ENCODE data around the gene CDKAL1.

The CDKAL1 gene

DNA sequence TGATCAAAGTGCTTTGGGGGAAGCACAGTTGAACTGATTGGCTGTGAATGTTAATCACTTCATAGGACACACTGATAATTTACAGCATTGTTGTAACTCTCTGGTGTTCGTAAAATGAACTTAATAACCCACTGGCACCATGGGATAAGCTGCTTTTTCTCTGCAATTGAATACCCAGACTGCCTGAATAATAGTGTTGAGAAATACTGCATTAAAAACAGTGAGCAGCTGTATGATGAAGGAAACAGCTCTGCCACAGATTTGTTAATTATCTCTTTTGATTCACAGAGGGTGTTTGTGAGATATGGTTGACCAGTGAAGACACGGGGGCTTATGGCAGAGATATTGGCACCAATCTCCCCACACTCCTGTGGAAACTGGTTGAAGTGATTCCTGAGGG is 420.9 kb downstream of the CDKAL1 start:
- Histone ChIP-seq H3K27ac (replicated peaks; ENCODE audit: low read length) (no peak overlapping the region), H3K27me3 (ENCODE audit: control insufficient read depth in 3 of 3, insufficient read depth in 3 of 3, low read depth in 1 of 3, low read length in 3 of 3) (no peaks in the 10 kb centered on the region), H3K4me2 (ENCODE audit: insufficient read depth, low read length, poor library complexity, severe bottlenecking) (no peak overlapping the region), H4K91ac (ENCODE audit: low read depth, low read length, poor library complexity) (no peak overlapping the region), H3K23ac (ENCODE audit: low read depth, low read length, poor library complexity) (no peak overlapping the region), H3K9ac (ENCODE audit: low read depth, low read length, poor library complexity) (no peak overlapping the region), H3K4me3 (ENCODE audit: low read length in 2 of 2) (no peak overlapping the region), H3K9me3 (replicated peaks in 1 of 2; ENCODE audit: control insufficient read depth in 2 of 2, insufficient read depth in 1 of 2, low read depth in 1 of 2, low read length in 2 of 2) (no peaks in the 10 kb centered on the region), H2BK15ac (ENCODE audit: low read length) (no peak overlapping the region), H2AFZ (ENCODE audit: low read length) (no peak overlapping the region), H3K18ac (ENCODE audit: low read length) (no peak overlapping the region), H2BK12ac (ENCODE audit: low read length) (no peak overlapping the region), H3K4ac (ENCODE audit: low read length) (no peak overlapping the region), H2BK5ac (ENCODE audit: low read length) (no peak overlapping the region), H3K79me1 (ENCODE audit: low read depth, low read length) (no peaks in the 10 kb centered on the region), H2BK120ac (ENCODE audit: low read depth, low read length) (no peak overlapping the region), H3K14ac (ENCODE audit: low read length) (no peak overlapping the region), H3K4me1 (ENCODE audit: control insufficient read depth in 2 of 2, insufficient read depth in 1 of 2, low read depth in 1 of 2, low read length in 2 of 2) (peaks cover 7 to 12% of the 10 kb centered on the region in 2 donors), H3K36me3 (replicated peaks in 1 of 2; ENCODE audit: control insufficient read depth in 2 of 2, insufficient read depth in 2 of 2, low read length in 2 of 2) (peaks cover 0 to 4% of the 10 kb centered on the region in 2 donors), H2AK5ac (ENCODE audit: low read depth, low read length) (no peak overlapping the region), H4K8ac (ENCODE audit: low read depth, low read length) (no peak overlapping the region)
- no CpG with 5 or more reads among the region's 2 CpGs for WGBS, 2 donors (ENCODE audit: extremely low coverage in 2 of 2, insufficient read length in 2 of 2, insufficient replicate concordance in 1 of 2)
- no peak for DNase-seq (ENCODE audit: low spot score)

DNA sequence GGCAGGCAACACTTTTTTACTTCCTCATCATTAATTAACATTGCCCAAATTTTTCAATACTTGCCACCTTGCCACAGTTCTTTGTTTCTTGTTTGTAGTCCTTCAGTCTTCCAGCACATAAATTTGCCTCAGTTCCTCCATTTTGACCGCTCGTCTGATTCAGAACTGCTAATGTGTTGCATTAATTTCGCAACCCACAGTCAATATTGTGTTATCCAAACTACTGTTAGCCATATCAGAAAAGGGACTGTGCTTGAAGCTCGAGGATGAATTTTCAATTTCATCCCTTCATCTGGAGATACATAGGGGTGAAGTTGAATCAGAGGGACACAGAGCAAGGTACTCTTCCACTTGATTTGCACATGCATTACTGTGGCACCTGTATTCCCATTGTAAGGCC is 421.5 kb downstream of the CDKAL1 start:
- no peak for DNase-seq (ENCODE audit: low spot score)
- no CpG with 5 or more reads among the region's 4 CpGs for WGBS, 2 donors (ENCODE audit: extremely low coverage in 2 of 2, insufficient read length in 2 of 2, insufficient replicate concordance in 1 of 2)
- no peak overlapping the region for H3K4me3 ChIP-seq (ENCODE audit: low read length in 2 of 2)

DNA sequence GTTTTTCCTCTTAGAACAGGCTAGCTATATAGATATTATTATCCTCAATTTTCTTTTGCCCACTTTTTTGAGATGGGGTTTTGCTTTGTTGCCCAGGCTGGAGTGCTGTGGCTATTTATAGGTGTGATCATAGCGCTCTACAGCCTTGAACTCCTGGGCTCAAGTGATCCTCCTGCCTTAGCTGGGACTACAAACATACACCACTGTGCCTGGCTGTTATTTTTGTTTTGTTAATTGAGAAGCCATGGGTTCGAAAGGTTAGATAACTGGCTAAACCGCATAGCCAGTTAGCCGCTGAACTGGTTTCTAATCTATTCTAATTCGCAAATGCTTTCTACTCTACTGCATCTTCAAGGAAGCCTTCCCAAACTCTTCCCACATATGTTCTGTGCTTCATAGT is 425.8 kb downstream of the CDKAL1 start:
- Histone ChIP-seq H3K9ac (ENCODE audit: low read depth, low read length, poor library complexity) (no peak overlapping the region), H3K79me1 (ENCODE audit: low read depth, low read length) (no peaks in the 10 kb centered on the region)

More for the DNA sequence above, 421.5 kb downstream of the CDKAL1 start:
- Histone ChIP-seq H2BK12ac (ENCODE audit: low read length) (no peak overlapping the region), H2AK5ac (ENCODE audit: low read depth, low read length) (no peak overlapping the region), H3K4ac (ENCODE audit: low read length) (no peak overlapping the region), H4K8ac (ENCODE audit: low read depth, low read length) (no peak overlapping the region), H3K9ac (ENCODE audit: low read depth, low read length, poor library complexity) (no peak overlapping the region), H4K91ac (ENCODE audit: low read depth, low read length, poor library complexity) (no peak overlapping the region), H3K14ac (ENCODE audit: low read length) (no peak overlapping the region), H3K4me1 (ENCODE audit: control insufficient read depth in 2 of 2, insufficient read depth in 1 of 2, low read depth in 1 of 2, low read length in 2 of 2) (peaks cover 7 to 12% of the 10 kb centered on the region in 2 donors), H2BK15ac (ENCODE audit: low read length) (no peak overlapping the region), H3K27me3 (ENCODE audit: control insufficient read depth in 3 of 3, insufficient read depth in 3 of 3, low read depth in 1 of 3, low read length in 3 of 3) (no peaks in the 10 kb centered on the region), H3K79me1 (ENCODE audit: low read depth, low read length) (no peaks in the 10 kb centered on the region), H3K36me3 (replicated peaks in 1 of 2; ENCODE audit: control insufficient read depth in 2 of 2, insufficient read depth in 2 of 2, low read length in 2 of 2) (peaks cover 0 to 4% of the 10 kb centered on the region in 2 donors), H2BK120ac (ENCODE audit: low read depth, low read length) (no peak overlapping the region), H3K9me3 (replicated peaks in 1 of 2; ENCODE audit: control insufficient read depth in 2 of 2, insufficient read depth in 1 of 2, low read depth in 1 of 2, low read length in 2 of 2) (no peaks in the 10 kb centered on the region), H2BK5ac (ENCODE audit: low read length) (no peak overlapping the region), H3K23ac (ENCODE audit: low read depth, low read length, poor library complexity) (no peak overlapping the region), H3K27ac (replicated peaks; ENCODE audit: low read length) (no peak overlapping the region), H2AFZ (ENCODE audit: low read length) (no peak overlapping the region), H3K18ac (ENCODE audit: low read length) (no peak overlapping the region), H3K4me2 (ENCODE audit: insufficient read depth, low read length, poor library complexity, severe bottlenecking) (no peak overlapping the region)

DNA sequence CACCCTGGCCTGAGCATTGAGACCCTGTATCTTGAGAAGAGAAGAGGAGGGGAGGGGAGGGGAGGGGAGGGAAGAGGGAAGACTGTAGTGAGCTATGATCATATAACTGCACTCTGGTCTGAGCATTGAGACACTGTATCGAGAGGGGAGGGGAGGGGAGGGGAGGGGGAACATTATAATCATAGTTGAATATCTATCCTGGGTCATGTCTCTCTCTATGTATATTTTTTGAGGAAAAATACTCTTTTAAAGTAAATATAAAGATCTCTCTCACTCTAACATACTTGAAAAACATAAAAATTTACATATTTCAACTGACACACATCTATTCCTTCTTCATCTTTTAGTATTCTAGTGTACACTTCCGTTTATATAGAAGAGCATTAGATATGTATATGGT is 431.0 kb downstream of the CDKAL1 start:
- H3K4me3 ChIP-seq (ENCODE audit: low read length in 2 of 2), result no peak overlapping the region
- no peak overlapping the region for H3K18ac ChIP-seq (ENCODE audit: low read length)
- H3K9me3 ChIP-seq (replicated peaks in 1 of 2; ENCODE audit: control insufficient read depth in 2 of 2, insufficient read depth in 1 of 2, low read depth in 1 of 2, low read length in 2 of 2), result no peaks in the 10 kb centered on the region
- H2BK15ac ChIP-seq (ENCODE audit: low read length), result no peak overlapping the region
- H3K14ac ChIP-seq (ENCODE audit: low read length), result no peak overlapping the region
- H3K27me3 ChIP-seq (ENCODE audit: control insufficient read depth in 3 of 3, insufficient read depth in 3 of 3, low read depth in 1 of 3, low read length in 3 of 3), result no peaks in the 10 kb centered on the region
- H2BK120ac ChIP-seq (ENCODE audit: low read depth, low read length), result no peak overlapping the region
- H3K23ac ChIP-seq (ENCODE audit: low read depth, low read length, poor library complexity), result no peak overlapping the region
- H2BK5ac ChIP-seq (ENCODE audit: low read length), result no peak overlapping the region
- H3K36me3 ChIP-seq (replicated peaks in 1 of 2; ENCODE audit: control insufficient read depth in 2 of 2, insufficient read depth in 2 of 2, low read length in 2 of 2), result no peaks in the 10 kb centered on the region
- no peak overlapping the region for H3K9ac ChIP-seq (ENCODE audit: low read depth, low read length, poor library complexity)
- H4K8ac ChIP-seq (ENCODE audit: low read depth, low read length), result no peak overlapping the region
- no CpG with 5 or more reads among the region's 2 CpGs for WGBS, 2 donors (ENCODE audit: extremely low coverage in 2 of 2, insufficient read length in 2 of 2, insufficient replicate concordance in 1 of 2)
- H3K4me1 ChIP-seq (ENCODE audit: control insufficient read depth in 2 of 2, insufficient read depth in 1 of 2, low read depth in 1 of 2, low read length in 2 of 2), result no peaks in the 10 kb centered on the region
- no peak overlapping the region for H2AFZ ChIP-seq (ENCODE audit: low read length)
- no peaks in the 10 kb centered on the region for H3K79me1 ChIP-seq (ENCODE audit: low read depth, low read length)
- no peak overlapping the region for H2BK12ac ChIP-seq (ENCODE audit: low read length)
- no peak overlapping the region for H3K4me2 ChIP-seq (ENCODE audit: insufficient read depth, low read length, poor library complexity, severe bottlenecking)
- no peak overlapping the region for H4K91ac ChIP-seq (ENCODE audit: low read depth, low read length, poor library complexity)
- H3K27ac ChIP-seq (replicated peaks; ENCODE audit: low read length), result no peak overlapping the region
- no peak overlapping the region for H2AK5ac ChIP-seq (ENCODE audit: low read depth, low read length)
- no peak overlapping the region for H3K4ac ChIP-seq (ENCODE audit: low read length)
- DNase-seq (ENCODE audit: low spot score), result no peak

More for the DNA sequence above, 425.8 kb downstream of the CDKAL1 start:
- no peak overlapping the region for H2BK15ac ChIP-seq (ENCODE audit: low read length)
- H3K18ac ChIP-seq (ENCODE audit: low read length), result no peak overlapping the region
- no peak overlapping the region for H2AK5ac ChIP-seq (ENCODE audit: low read depth, low read length)
- no peak overlapping the region for H4K91ac ChIP-seq (ENCODE audit: low read depth, low read length, poor library complexity)
- H2BK5ac ChIP-seq (ENCODE audit: low read length), result no peak overlapping the region
- H4K8ac ChIP-seq (ENCODE audit: low read depth, low read length), result no peak overlapping the region
- no peak overlapping the region for H2AFZ ChIP-seq (ENCODE audit: low read length)
- no peak overlapping the region for H3K4me2 ChIP-seq (ENCODE audit: insufficient read depth, low read length, poor library complexity, severe bottlenecking)
- peaks cover 0 to 4% of the 10 kb centered on the region in 2 donors for H3K36me3 ChIP-seq (replicated peaks in 1 of 2; ENCODE audit: control insufficient read depth in 2 of 2, insufficient read depth in 2 of 2, low read length in 2 of 2)
- H3K14ac ChIP-seq (ENCODE audit: low read length), result no peak overlapping the region
- WGBS, 2 donors (ENCODE audit: extremely low coverage in 2 of 2, insufficient read length in 2 of 2, insufficient replicate concordance in 1 of 2), result no CpG with 5 or more reads among the region's 5 CpGs
- H3K4me3 ChIP-seq (ENCODE audit: low read length in 2 of 2), result no peak overlapping the region
- H3K27me3 ChIP-seq (ENCODE audit: control insufficient read depth in 3 of 3, insufficient read depth in 3 of 3, low read depth in 1 of 3, low read length in 3 of 3), result no peaks in the 10 kb centered on the region
- H3K4ac ChIP-seq (ENCODE audit: low read length), result no peak overlapping the region
- no peak overlapping the region for H3K27ac ChIP-seq (replicated peaks; ENCODE audit: low read length)
- no peak overlapping the region for H3K23ac ChIP-seq (ENCODE audit: low read depth, low read length, poor library complexity)
- H2BK120ac ChIP-seq (ENCODE audit: low read depth, low read length), result no peak overlapping the region
- no peaks in the 10 kb centered on the region for H3K9me3 ChIP-seq (replicated peaks in 1 of 2; ENCODE audit: control insufficient read depth in 2 of 2, insufficient read depth in 1 of 2, low read depth in 1 of 2, low read length in 2 of 2)
- H3K4me1 ChIP-seq (ENCODE audit: control insufficient read depth in 2 of 2, insufficient read depth in 1 of 2, low read depth in 1 of 2, low read length in 2 of 2), result peaks cover 0 to 4% of the 10 kb centered on the region in 2 donors
- H2BK12ac ChIP-seq (ENCODE audit: low read length), result no peak overlapping the region
- DNase-seq (ENCODE audit: low spot score), result no peak

Measured in neuronal stem cell (in vitro differentiated cells).